Stomach smooth muscle (tissue), 2 donors: Measurements from ENCODE around the gene ROBO1.

Experiments used
- H3K27ac ChIP-seq: one replicate; pipeline ENCODE4 v1.7.0; 2013; ENCODE audit warnings: mild to moderate bottlenecking, low read length, inconsistent platforms
- H3K27me3 ChIP-seq, 2 donors: one replicate each; pipeline ENCODE4 v1.7.0; 2013; ENCODE audit warnings: low read length in 2 of 2; ENCODE audit not compliant: insufficient read depth in 2 of 2, control insufficient read depth in 1 of 2
- H3K36me3 ChIP-seq, 2 donors: one replicate each; pipeline ENCODE4 v1.7.0; 2013; ENCODE audit warnings: low read length in 2 of 2; ENCODE audit not compliant: control insufficient read depth in 2 of 2, insufficient read depth in 2 of 2
- H3K4me1 ChIP-seq: one replicate; pipeline ENCODE4 v1.7.0; 2013; ENCODE audit warnings: low read length; ENCODE audit not compliant: control insufficient read depth, insufficient read depth
- H3K4me3 ChIP-seq, 2 donors: one replicate each; pipeline ENCODE4 v1.7.0; 2013; ENCODE audit warnings: low read length in 2 of 2
- H3K9ac ChIP-seq, 2 donors: one replicate each; pipeline ENCODE4 v1.7.0; 2013; ENCODE audit warnings: low read length in 2 of 2, mild to moderate bottlenecking in 1 of 2
- H3K9me3 ChIP-seq, 2 donors: one replicate each; pipeline ENCODE4 v1.7.0; 2013; ENCODE audit warnings: low read length in 2 of 2; ENCODE audit not compliant: control insufficient read depth in 2 of 2
- donor health status: healthy.
- donor health status: Pancreatic carcinoma.

Gene ROBO1

GRCh38 chr3:78992830-78993229, 775.0 kb downstream of the ROBO1 start:
- H3K27ac ChIP-seq = no peak overlapping the region
- H3K4me1 ChIP-seq = no peaks in the 10 kb centered on the region
- H3K9me3 ChIP-seq = peaks cover 3 to 7% of the 10 kb centered on the region in 2 donors
- H3K4me3 ChIP-seq = no peak overlapping the region
- H3K9ac ChIP-seq = no peak overlapping the region
- H3K36me3 ChIP-seq = no peaks in the 10 kb centered on the region
- no peaks in the 10 kb centered on the region for H3K27me3 ChIP-seq

GRCh38 chr3:78992400-78992799, 775.4 kb downstream of the ROBO1 start:
- H3K4me1 ChIP-seq = no peaks in the 10 kb centered on the region
- no peaks in the 10 kb centered on the region for H3K27me3 ChIP-seq
- H3K9ac ChIP-seq = no peak overlapping the region
- H3K9me3 ChIP-seq = peaks cover 3 to 7% of the 10 kb centered on the region in 2 donors
- H3K27ac ChIP-seq = no peak overlapping the region
- no peaks in the 10 kb centered on the region for H3K36me3 ChIP-seq
- no peak overlapping the region for H3K4me3 ChIP-seq

GRCh38 chr3:78991656-78992055, 776.1 kb downstream of the ROBO1 start:
- no peak overlapping the region for H3K4me3 ChIP-seq
- H3K36me3 ChIP-seq = no peaks in the 10 kb centered on the region
- H3K27ac ChIP-seq = no peak overlapping the region
- H3K4me1 ChIP-seq = no peaks in the 10 kb centered on the region
- H3K9me3 ChIP-seq = peaks cover 3 to 7% of the 10 kb centered on the region in 2 donors
- H3K9ac ChIP-seq = no peak overlapping the region
- H3K27me3 ChIP-seq = no peaks in the 10 kb centered on the region

- Histone ChIP-seq H3K9ac (no peak overlapping the region), H3K4me1 (no peaks in the 10 kb centered on the region), H3K9me3 (peaks cover 3 to 7% of the 10 kb centered on the region in 2 donors), H3K27me3 (no peaks in the 10 kb centered on the region), H3K27ac (no peak overlapping the region), H3K4me3 (no peak overlapping the region), H3K36me3 (no peaks in the 10 kb centered on the region)
These were observed 777.6 kb downstream of the ROBO1 start for GRCh38 chr3:78990156-78990555.

- Histone ChIP-seq H3K9ac (no peak overlapping the region), H3K9me3 (peaks cover 3 to 7% of the 10 kb centered on the region in 2 donors), H3K27me3 (no peaks in the 10 kb centered on the region), H3K4me1 (no peaks in the 10 kb centered on the region), H3K27ac (no peak overlapping the region), H3K36me3 (no peaks in the 10 kb centered on the region), H3K4me3 (no peak overlapping the region)
These were observed 779.5 kb downstream of the ROBO1 start for GRCh38 chr3:78988324-78988723.

- no peaks in the 10 kb centered on the region for H3K4me1 ChIP-seq
- H3K36me3 ChIP-seq = no peaks in the 10 kb centered on the region
- no peak overlapping the region for H3K27ac ChIP-seq
- no peaks in the 10 kb centered on the region for H3K27me3 ChIP-seq
- H3K4me3 ChIP-seq = no peak overlapping the region
- peaks cover 0 to 5% of the 10 kb centered on the region in 2 donors for H3K9me3 ChIP-seq
- no peak overlapping the region for H3K9ac ChIP-seq
These were observed 781.2 kb downstream of the ROBO1 start for GRCh38 chr3:78986416-78987101.

- Histone ChIP-seq H3K4me1 (no peaks in the 10 kb centered on the region), H3K36me3 (no peaks in the 10 kb centered on the region), H3K9ac (no peak overlapping the region), H3K27me3 (no peaks in the 10 kb centered on the region), H3K27ac (no peak overlapping the region), H3K4me3 (no peak overlapping the region), H3K9me3 (no peaks in the 10 kb centered on the region)
These were observed 781.8 kb downstream of the ROBO1 start for GRCh38 chr3:78985981-78986380.

GRCh38 chr3:78979028-78979427, 788.8 kb downstream of the ROBO1 start:
- Histone ChIP-seq H3K36me3 (no peaks in the 10 kb centered on the region), H3K27me3 (no peaks in the 10 kb centered on the region), H3K4me1 (no peaks in the 10 kb centered on the region), H3K27ac (no peak overlapping the region), H3K4me3 (no peak overlapping the region), H3K9ac (no peak overlapping the region), H3K9me3 (no peaks in the 10 kb centered on the region)

GRCh38 chr3:78978037-78978436, 789.8 kb downstream of the ROBO1 start:
- Histone ChIP-seq H3K27me3 (no peaks in the 10 kb centered on the region), H3K4me3 (no peak overlapping the region), H3K27ac (no peak overlapping the region), H3K9ac (no peak overlapping the region), H3K36me3 (no peaks in the 10 kb centered on the region), H3K4me1 (no peaks in the 10 kb centered on the region), H3K9me3 (no peaks in the 10 kb centered on the region)

- Histone ChIP-seq H3K9me3 (no peaks in the 10 kb centered on the region), H3K27ac (no peak overlapping the region), H3K9ac (no peak overlapping the region), H3K36me3 (no peaks in the 10 kb centered on the region), H3K4me1 (no peaks in the 10 kb centered on the region), H3K27me3 (no peaks in the 10 kb centered on the region), H3K4me3 (no peak overlapping the region)
These were observed 790.7 kb downstream of the ROBO1 start for GRCh38 chr3:78977073-78977472.

GRCh38 chr3:78976200-78976599, 791.6 kb downstream of the ROBO1 start:
- Histone ChIP-seq H3K27ac (no peak overlapping the region), H3K27me3 (no peaks in the 10 kb centered on the region), H3K36me3 (no peaks in the 10 kb centered on the region), H3K9me3 (no peaks in the 10 kb centered on the region), H3K9ac (no peak overlapping the region), H3K4me1 (no peaks in the 10 kb centered on the region), H3K4me3 (no peak overlapping the region)
